Esophagus squamous epithelium (tissue), 5 donors: ENCODE results near the gene BTNL3. TPM values are rescaled to one million over a fixed set of nuclear protein-coding genes. Genes with fewer than 3 reads are reported as not detected.

Experiments
- DNase-seq: peaks from one replicate; lab custom pipeline; 2025; lab: John Stamatoyannopoulos, UW
- H3K27ac ChIP-seq, 4 donors: fragments of 200-600 bp; sonication (generic); one replicate each; pipeline ENCODE4 v1.5.1; 2016 to 2019; ENCODE audit warnings: mild to moderate bottlenecking in 1 of 4
- H3K27me3 ChIP-seq, 4 donors: fragments of 200-600 bp; sonication (generic); 1 replicate in 3 of 4; 2 replicates in 1 of 4; pipeline versions ENCODE4 v1.5.1 to v1.6.0; 2017 to 2021; ENCODE audit warnings: antibody characterized with exemption in 1 of 4
- H3K36me3 ChIP-seq, 3 donors: fragments of 200-600 bp; sonication (generic); one replicate each; pipeline ENCODE4 v1.5.1; 2016 to 2019
- H3K4me1 ChIP-seq, 3 donors: fragments of 200-600 bp; sonication (generic); one replicate each; pipeline ENCODE4 v1.5.1; 2017 to 2019
- H3K4me3 ChIP-seq, 4 donors: fragments of 200-600 bp; sonication (generic); 1 replicate in 3 of 4; 2 replicates in 1 of 4; pipeline ENCODE4 v1.5.1; 2016 to 2019; ENCODE audit warnings: mild to moderate bottlenecking in 2 of 4, moderate library complexity in 1 of 4
- H3K9me3 ChIP-seq, 3 donors: fragments of 200-600 bp; sonication (generic); one replicate each; pipeline ENCODE4 v1.5.1; 2016 to 2019
- POLR2A ChIP-seq, 4 donors: fragments of 450-650 bp; IDR thresholded peaks; one replicate each; pipeline ENCODE4 v1.6.1; 2017; ENCODE audit warnings: antibody characterized with exemption in 4 of 4, mild to moderate bottlenecking in 4 of 4, moderate library complexity in 3 of 4
- WGBS, 2 donors: methylation state at CpG; one replicate each; pipeline ENCODE4 v1.1.5; 2018; 5-methylcytosine and 5-hydroxymethylcytosine counted together
- intact Hi-C: fragments of 100-400 bp; cut with DNase I; formaldehyde crosslinking; loops from one replicate; pipeline ENCODE4 v1.15.0; 2022
- total RNA-seq, 4 donors: library from RNA; depleted of rRNA; stranded (reverse); fragments of >200 nt; gene quantifications; one replicate each; pipeline ENCODE4 v1.1.0, GENCODE V29; 2016
- TF ChIP-seq, protein P1 (sequence below), 6 experiments: fragments of 450-650 bp in 4 of 6; fragments of 200-600 bp in 2 of 6; sonication (generic) in 2 of 6; IDR thresholded peaks; one replicate each; pipeline ENCODE4 v1.5.1; 2016 to 2019; ENCODE audit warnings: antibody characterized with exemption in 6 of 6, mild to moderate bottlenecking in 4 of 6, moderate library complexity in 4 of 6
- donor health status: DM: yes; HTN: yes; CAD: no.

BTNL3 gene
- total RNA-seq, 4 donors from 2014 or later = not detected

DNA sequence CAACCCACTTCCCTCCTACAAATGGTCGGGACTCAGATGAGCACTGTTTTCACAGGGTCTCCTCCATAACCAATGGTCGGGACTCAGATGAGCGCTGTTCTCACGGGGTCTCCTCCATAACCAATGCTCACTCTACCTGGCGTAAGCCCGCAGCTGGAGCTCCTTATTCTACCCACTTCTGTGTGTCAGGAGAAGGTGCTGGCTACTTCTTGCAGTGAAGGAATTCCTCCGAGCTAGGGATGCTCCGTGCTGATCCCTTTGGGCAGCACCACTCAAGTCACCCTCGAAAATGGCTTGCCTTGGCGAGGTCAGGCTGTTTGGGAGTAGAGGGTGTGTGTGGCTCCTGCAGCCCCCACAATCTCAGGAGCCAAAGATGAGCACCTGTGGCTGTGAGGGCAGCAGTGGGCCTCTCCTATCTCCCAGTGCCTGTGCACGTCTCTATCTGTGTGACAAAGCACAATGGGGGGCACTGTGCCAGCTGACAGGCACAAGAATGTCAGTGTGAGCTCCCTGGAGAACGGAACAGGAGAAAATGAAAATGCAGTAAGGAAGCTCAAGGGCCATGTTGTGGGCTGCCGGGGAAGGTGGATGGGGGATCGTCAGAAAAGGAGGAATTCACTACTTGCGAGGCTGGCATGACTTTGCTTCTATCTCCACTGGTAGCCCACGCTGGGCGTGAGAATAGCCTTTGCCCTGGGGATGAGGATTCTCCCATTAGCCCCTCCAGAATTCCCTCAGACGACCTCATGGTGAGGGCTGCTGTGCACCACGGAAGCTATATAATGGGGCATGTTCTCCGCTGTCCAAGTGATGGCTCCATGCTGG is 47.6 kb downstream of the BTNL3 start:
- 76 to 81% methylated on average over 16 to 19 of the region's 20 CpGs for WGBS, 2 donors
- Histone ChIP-seq H3K4me1 (no peaks in the 10 kb centered on the region), H3K4me3 (no peak overlapping the region), H3K9me3 (no peaks in the 10 kb centered on the region), H3K36me3 (no peaks in the 10 kb centered on the region), H3K27ac (no peak overlapping the region), H3K27me3 (peaks cover 0 to 66% (median 0%) of the 10 kb centered on the region in 4 donors)
- no peak for TF ChIP-seq POLR2A (IDR thresholded peaks at IDR 0.05)
- TF ChIP-seq, protein P1, sequence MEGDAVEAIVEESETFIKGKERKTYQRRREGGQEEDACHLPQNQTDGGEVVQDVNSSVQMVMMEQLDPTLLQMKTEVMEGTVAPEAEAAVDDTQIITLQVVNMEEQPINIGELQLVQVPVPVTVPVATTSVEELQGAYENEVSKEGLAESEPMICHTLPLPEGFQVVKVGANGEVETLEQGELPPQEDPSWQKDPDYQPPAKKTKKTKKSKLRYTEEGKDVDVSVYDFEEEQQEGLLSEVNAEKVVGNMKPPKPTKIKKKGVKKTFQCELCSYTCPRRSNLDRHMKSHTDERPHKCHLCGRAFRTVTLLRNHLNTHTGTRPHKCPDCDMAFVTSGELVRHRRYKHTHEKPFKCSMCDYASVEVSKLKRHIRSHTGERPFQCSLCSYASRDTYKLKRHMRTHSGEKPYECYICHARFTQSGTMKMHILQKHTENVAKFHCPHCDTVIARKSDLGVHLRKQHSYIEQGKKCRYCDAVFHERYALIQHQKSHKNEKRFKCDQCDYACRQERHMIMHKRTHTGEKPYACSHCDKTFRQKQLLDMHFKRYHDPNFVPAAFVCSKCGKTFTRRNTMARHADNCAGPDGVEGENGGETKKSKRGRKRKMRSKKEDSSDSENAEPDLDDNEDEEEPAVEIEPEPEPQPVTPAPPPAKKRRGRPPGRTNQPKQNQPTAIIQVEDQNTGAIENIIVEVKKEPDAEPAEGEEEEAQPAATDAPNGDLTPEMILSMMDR (IDR thresholded peaks at IDR 0.05) = no peak
- intact Hi-C loops = no loop called here
- no peak for DNase-seq

DNA sequence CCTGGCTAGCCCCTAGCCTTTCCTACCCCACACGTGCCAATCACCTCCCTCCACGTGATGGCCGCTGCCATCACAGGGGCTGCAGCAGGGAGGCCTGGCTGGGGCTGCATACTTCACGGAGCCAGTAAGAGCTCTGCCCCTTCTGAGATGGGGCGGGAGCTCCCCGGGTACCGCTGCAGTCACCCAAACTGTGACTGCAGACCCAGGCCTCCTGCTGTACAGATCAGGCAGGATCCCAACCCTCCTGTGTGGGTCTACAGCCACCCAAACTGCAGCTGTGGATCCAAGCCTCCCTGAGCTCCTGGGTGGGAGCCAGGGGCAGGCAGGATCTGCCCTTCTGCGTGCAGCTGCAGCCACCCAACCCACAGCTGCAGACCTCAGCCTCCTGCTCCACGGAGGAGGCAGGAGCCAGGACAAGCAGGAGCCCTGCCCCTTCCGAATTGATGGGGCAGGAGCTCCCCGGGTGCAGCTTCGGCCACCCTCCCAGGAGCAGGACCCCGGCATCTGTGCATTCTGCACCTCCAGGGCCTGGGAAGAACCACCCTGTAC is 48.2 kb downstream of the BTNL3 start:
- Histone ChIP-seq H3K27me3 (peaks cover 0 to 67% (median 0%) of the 10 kb centered on the region in 4 donors), H3K36me3 (no peaks in the 10 kb centered on the region), H3K27ac (no peak overlapping the region), H3K4me1 (no peaks in the 10 kb centered on the region), H3K9me3 (no peaks in the 10 kb centered on the region), H3K4me3 (no peak overlapping the region)
- TF ChIP-seq, protein P1 (IDR thresholded peaks at IDR 0.05) = no peak
- no peak for TF ChIP-seq POLR2A (IDR thresholded peaks at IDR 0.05)
- intact Hi-C loops = no loop called here
- no peak for DNase-seq
- 72 to 90% methylated on average over 4 to 5 of the region's 13 CpGs for WGBS, 2 donors

DNA sequence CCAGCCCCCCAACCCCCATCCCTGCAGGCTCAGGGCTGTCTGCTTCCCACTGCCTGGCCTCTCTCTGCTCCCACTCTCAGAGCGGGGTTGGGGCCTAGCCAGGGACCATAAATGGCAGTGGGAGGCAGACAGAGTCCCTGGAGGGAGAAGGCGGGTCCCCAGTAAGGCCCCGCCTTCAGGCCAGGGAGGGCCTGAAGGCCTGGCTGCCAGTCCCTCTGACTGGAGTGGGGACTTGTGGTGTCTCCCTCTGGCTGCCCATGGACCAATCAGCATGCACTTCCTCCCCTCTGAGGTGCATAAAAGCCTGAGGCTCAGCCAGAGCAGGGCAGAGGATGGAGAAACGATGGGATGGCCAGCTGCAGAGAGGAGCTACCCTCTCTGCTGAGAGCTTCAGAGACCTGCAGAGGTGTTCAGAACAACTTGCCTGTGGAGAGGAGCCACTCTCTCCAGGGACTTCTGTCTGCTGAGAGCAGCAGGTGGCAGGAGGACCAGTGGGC is 48.8 kb downstream of the BTNL3 start:
- intact Hi-C loops = no loop called here
- H3K4me1 ChIP-seq = no peaks in the 10 kb centered on the region
- DNase-seq = no peak
- no peaks in the 10 kb centered on the region for H3K9me3 ChIP-seq
- no peak overlapping the region for H3K27ac ChIP-seq
- TF ChIP-seq, protein P1 (IDR thresholded peaks at IDR 0.05) = no peak
- TF ChIP-seq POLR2A (IDR thresholded peaks at IDR 0.05) = no peak
- no peaks in the 10 kb centered on the region for H3K36me3 ChIP-seq
- no CpG with 5 or more reads among the region's 4 CpGs for WGBS, 2 donors
- H3K27me3 ChIP-seq = peaks cover 0 to 69% (median 0%) of the 10 kb centered on the region in 4 donors
- no peak overlapping the region for H3K4me3 ChIP-seq

DNA sequence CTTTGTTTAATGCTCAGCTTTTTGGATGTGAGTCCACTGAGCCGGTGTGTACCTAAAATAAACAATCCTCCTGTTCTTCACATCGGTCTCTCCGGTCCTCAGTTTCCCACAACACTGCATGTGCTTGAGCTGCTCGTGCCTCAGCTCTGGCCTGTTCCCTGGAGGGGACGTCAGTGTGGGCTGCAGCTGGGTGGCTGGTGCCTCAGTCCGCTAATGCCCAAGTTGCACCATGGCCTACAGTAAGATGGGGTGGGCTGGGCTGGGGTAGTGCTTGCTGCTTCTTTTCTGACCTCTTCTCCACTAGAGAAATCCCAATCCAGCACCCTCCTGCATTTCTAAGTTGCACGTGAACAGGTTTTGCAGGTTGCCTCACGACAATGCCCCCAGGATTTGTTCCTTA is 50.8 kb downstream of the BTNL3 start:
- TF ChIP-seq, protein P1 (IDR thresholded peaks at IDR 0.05) = no peak
- TF ChIP-seq POLR2A (IDR thresholded peaks at IDR 0.05) = no peak
- Histone ChIP-seq H3K4me3 (no peak overlapping the region), H3K4me1 (no peaks in the 10 kb centered on the region), H3K27me3 (peaks cover 0 to 78% (median 0%) of the 10 kb centered on the region in 4 donors), H3K27ac (no peak overlapping the region), H3K36me3 (no peaks in the 10 kb centered on the region), H3K9me3 (no peaks in the 10 kb centered on the region)
- DNase-seq = no peak
- 47 to 53% methylated on average over 6 to 8 of the region's 8 CpGs for WGBS, 2 donors
- intact Hi-C loops = no loop called here
